ENCODE results near the gene AKT1S1. TPM values are rescaled to one million over a fixed set of nuclear protein-coding genes. Genes with fewer than 3 reads are reported as not detected.

AKT1S1 gene
- total and polyA plus RNA-seq, 11 donors: 25.3 to 55.1 (median 35.0) TPM

GRCh38 chr19:49837425-49837824, 39.7 kb downstream of the AKT1S1 start:
- H3K27ac ChIP-seq: no peak overlapping the region
- H3K9me3 ChIP-seq: no peaks in the 10 kb centered on the region
- peaks cover 0 to 8% (median 0%) of the 10 kb centered on the region in 12 donors for H3K4me1 ChIP-seq
- H3K4me3 ChIP-seq: no peak overlapping the region
- intact Hi-C loops (cut with DNase I): no loop called here
- peak in 1 of 4 donors; percentile 6 for ATAC-seq
- H3K27me3 ChIP-seq: no peaks in the 10 kb centered on the region
- no peak for TF ChIP-seq CTCF (IDR thresholded peaks at IDR 0.05)
- TF ChIP-seq POLR2A (IDR thresholded peaks at IDR 0.05): no peak
- DNase-seq: no peak
- 94 to 97% (median 96%) methylated on average over 9 of the region's 9 CpGs for WGBS, 4 donors
- H3K36me3 ChIP-seq: peaks cover 4 to 86% (median 76%) of the 10 kb centered on the region in 9 donors

GRCh38 chr19:49837009-49837310, 40.2 kb downstream of the AKT1S1 start:
- H3K27me3 ChIP-seq: no peaks in the 10 kb centered on the region
- peaks cover 0 to 13% (median 0%) of the 10 kb centered on the region in 12 donors for H3K4me1 ChIP-seq
- H3K27ac ChIP-seq: no peak overlapping the region
- no peak overlapping the region for H3K4me3 ChIP-seq
- WGBS, 4 donors: 70 to 88% (median 83%) methylated on average over 5 of the region's 5 CpGs
- peaks cover 4 to 91% (median 81%) of the 10 kb centered on the region in 9 donors for H3K36me3 ChIP-seq
- intact Hi-C loops (cut with DNase I): no loop called here
- ATAC-seq (no peak), DNase-seq (no peak)
- no peaks in the 10 kb centered on the region for H3K9me3 ChIP-seq
- TF ChIP-seq POLR2A (IDR thresholded peaks at IDR 0.05): no peak
- TF ChIP-seq CTCF (IDR thresholded peaks at IDR 0.05): no peak

GRCh38 chr19:49836176-49837008, 40.8 kb downstream of the AKT1S1 start:
- Histone ChIP-seq H3K36me3 (peaks cover 4 to 97% (median 87%) of the 10 kb centered on the region in 9 donors), H3K27ac (no peak overlapping the region), H3K9me3 (no peaks in the 10 kb centered on the region), H3K4me1 (peaks cover 0 to 16% (median 0%) of the 10 kb centered on the region in 12 donors), H3K4me3 (no peak overlapping the region), H3K27me3 (no peaks in the 10 kb centered on the region)
- no peak for DNase-seq
- no peak for TF ChIP-seq POLR2A (IDR thresholded peaks at IDR 0.05)
- TF ChIP-seq CTCF (IDR thresholded peaks at IDR 0.05): no peak
- WGBS, 4 donors: 93 to 98% (median 95%) methylated on average over 18 to 20 of the region's 20 CpGs
- intact Hi-C loops (cut with DNase I): no loop called here
- no peak for ATAC-seq

GRCh38 chr19:49835562-49835961, 41.6 kb downstream of the AKT1S1 start:
- WGBS, 4 donors: 95 to 97% (median 97%) methylated on average over 11 to 12 of the region's 12 CpGs
- Histone ChIP-seq H3K27ac (no peak overlapping the region), H3K36me3 (peaks cover 4 to 97% (median 90%) of the 10 kb centered on the region in 9 donors), H3K4me1 (peaks cover 0 to 16% (median 0%) of the 10 kb centered on the region in 12 donors), H3K4me3 (no peak overlapping the region), H3K9me3 (no peaks in the 10 kb centered on the region), H3K27me3 (no peaks in the 10 kb centered on the region)
- TF ChIP-seq POLR2A (IDR thresholded peaks at IDR 0.05) (no peak), CTCF (IDR thresholded peaks at IDR 0.05) (no peak)
- intact Hi-C loops (cut with DNase I): no loop called here
- DNase-seq (no peak), ATAC-seq (no peak)

All from heart left ventricle (tissue), 16 donors.